ENCODE data around the gene PROZ.

DNA sequence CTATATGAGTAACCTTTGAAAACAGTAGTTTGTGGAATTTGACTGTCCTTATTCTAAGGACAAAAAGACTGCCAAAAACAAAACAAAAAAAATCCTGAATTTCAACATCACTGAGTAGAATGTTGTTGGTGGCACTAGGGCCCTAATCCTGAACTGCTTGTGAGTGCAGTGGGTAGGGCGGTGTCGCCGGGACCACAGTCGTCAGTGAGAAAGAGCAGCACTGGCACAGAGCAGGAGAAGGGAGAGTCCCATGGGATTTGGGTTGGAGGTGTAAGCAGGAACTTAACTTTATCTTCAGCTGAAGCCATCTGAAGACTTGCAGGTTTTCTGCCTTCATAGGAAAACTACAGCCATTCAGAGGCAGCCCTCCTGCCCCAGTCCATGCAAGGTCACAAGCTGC is 44.5 kb downstream of the PROZ start:
- TF ChIP-seq NFE2L2 (conservative IDR thresholded peaks at IDR 0.05; ENCODE audit: low read length) (no peak), POLR2A (IDR thresholded peaks at IDR 0.05; ENCODE audit: low read length) (no peak), SMC3 (IDR thresholded peaks at IDR 0.05) (no peak), BHLHE40 (IDR thresholded peaks at IDR 0.05; ENCODE audit: low read depth, low read length) (no peak), ESRRA (IDR thresholded peaks at IDR 0.05; ENCODE audit: borderline replicate concordance, low read length) (no peak), JUNB (IDR thresholded peaks at IDR 0.05) (no peak), RCOR1 (IDR thresholded peaks at IDR 0.05; ENCODE audit: low read depth, low read length) (no peak), ZNF302 (CRISPR knock-in tag; IDR thresholded peaks at IDR 0.05) (no peak), JUN (IDR thresholded peaks at IDR 0.05) (no peak)
- TF ChIP-seq, protein P1, sequence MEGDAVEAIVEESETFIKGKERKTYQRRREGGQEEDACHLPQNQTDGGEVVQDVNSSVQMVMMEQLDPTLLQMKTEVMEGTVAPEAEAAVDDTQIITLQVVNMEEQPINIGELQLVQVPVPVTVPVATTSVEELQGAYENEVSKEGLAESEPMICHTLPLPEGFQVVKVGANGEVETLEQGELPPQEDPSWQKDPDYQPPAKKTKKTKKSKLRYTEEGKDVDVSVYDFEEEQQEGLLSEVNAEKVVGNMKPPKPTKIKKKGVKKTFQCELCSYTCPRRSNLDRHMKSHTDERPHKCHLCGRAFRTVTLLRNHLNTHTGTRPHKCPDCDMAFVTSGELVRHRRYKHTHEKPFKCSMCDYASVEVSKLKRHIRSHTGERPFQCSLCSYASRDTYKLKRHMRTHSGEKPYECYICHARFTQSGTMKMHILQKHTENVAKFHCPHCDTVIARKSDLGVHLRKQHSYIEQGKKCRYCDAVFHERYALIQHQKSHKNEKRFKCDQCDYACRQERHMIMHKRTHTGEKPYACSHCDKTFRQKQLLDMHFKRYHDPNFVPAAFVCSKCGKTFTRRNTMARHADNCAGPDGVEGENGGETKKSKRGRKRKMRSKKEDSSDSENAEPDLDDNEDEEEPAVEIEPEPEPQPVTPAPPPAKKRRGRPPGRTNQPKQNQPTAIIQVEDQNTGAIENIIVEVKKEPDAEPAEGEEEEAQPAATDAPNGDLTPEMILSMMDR (IDR thresholded peaks at IDR 0.05), result no peak
- TF ChIP-seq, protein P2, sequence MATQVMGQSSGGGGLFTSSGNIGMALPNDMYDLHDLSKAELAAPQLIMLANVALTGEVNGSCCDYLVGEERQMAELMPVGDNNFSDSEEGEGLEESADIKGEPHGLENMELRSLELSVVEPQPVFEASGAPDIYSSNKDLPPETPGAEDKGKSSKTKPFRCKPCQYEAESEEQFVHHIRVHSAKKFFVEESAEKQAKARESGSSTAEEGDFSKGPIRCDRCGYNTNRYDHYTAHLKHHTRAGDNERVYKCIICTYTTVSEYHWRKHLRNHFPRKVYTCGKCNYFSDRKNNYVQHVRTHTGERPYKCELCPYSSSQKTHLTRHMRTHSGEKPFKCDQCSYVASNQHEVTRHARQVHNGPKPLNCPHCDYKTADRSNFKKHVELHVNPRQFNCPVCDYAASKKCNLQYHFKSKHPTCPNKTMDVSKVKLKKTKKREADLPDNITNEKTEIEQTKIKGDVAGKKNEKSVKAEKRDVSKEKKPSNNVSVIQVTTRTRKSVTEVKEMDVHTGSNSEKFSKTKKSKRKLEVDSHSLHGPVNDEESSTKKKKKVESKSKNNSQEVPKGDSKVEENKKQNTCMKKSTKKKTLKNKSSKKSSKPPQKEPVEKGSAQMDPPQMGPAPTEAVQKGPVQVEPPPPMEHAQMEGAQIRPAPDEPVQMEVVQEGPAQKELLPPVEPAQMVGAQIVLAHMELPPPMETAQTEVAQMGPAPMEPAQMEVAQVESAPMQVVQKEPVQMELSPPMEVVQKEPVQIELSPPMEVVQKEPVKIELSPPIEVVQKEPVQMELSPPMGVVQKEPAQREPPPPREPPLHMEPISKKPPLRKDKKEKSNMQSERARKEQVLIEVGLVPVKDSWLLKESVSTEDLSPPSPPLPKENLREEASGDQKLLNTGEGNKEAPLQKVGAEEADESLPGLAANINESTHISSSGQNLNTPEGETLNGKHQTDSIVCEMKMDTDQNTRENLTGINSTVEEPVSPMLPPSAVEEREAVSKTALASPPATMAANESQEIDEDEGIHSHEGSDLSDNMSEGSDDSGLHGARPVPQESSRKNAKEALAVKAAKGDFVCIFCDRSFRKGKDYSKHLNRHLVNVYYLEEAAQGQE (IDR thresholded peaks at IDR 0.05), result no peak
- TF ChIP-seq, protein P3, sequence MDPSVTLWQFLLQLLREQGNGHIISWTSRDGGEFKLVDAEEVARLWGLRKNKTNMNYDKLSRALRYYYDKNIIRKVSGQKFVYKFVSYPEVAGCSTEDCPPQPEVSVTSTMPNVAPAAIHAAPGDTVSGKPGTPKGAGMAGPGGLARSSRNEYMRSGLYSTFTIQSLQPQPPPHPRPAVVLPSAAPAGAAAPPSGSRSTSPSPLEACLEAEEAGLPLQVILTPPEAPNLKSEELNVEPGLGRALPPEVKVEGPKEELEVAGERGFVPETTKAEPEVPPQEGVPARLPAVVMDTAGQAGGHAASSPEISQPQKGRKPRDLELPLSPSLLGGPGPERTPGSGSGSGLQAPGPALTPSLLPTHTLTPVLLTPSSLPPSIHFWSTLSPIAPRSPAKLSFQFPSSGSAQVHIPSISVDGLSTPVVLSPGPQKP (IDR thresholded peaks at IDR 0.05; ENCODE audit: low read depth, low read length), result no peak
- TF ChIP-seq, protein P4, sequence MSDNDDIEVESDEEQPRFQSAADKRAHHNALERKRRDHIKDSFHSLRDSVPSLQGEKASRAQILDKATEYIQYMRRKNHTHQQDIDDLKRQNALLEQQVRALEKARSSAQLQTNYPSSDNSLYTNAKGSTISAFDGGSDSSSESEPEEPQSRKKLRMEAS (IDR thresholded peaks at IDR 0.05), result no peak
